ENCODE data around the gene RING1.
"Not testable (repeated sequence)": the region's sequence is repeated elsewhere in the genome, so short reads cannot be mapped to it uniquely, and the experiment has no call there.

The RING1 gene

GRCh38 chr6:33207552-33208090 is 679 bp upstream of the RING1 start:
- DNase-seq: no peak

GRCh38 chr6:33209856-33210255 is 1.6 kb downstream of the RING1 start:
- DNase-seq: no peak

- no peak for DNase-seq
Observed at GRCh38 chr6:33211136-33211535, 2.8 kb downstream of the RING1 start.

GRCh38 chr6:33211666-33212422 is 3.5 kb downstream of the RING1 start:
- DNase-seq: no peak

GRCh38 chr6:33212857-33213165 is 4.5 kb downstream of the RING1 start:
- no peak for DNase-seq

- no peak for DNase-seq
Observed at GRCh38 chr6:33213166-33213988, 5.1 kb downstream of the RING1 start.

GRCh38 chr6:33213989-33214335 is 5.7 kb downstream of the RING1 start:
- DNase-seq: no peak

- no peak for DNase-seq
Observed at GRCh38 chr6:33215271-33216116, 7.2 kb downstream of the RING1 start.

GRCh38 chr6:33216117-33216649 is 7.9 kb downstream of the RING1 start:
- DNase-seq: no peak

- no peak for DNase-seq
Observed at GRCh38 chr6:33217246-33217645, 8.9 kb downstream of the RING1 start.

GRCh38 chr6:33217681-33218080 is 9.4 kb downstream of the RING1 start:
- DNase-seq: no peak

- DNase-seq: not testable (repeated sequence)
Observed at GRCh38 chr6:33226503-33227120, 18.3 kb downstream of the RING1 start.

- DNase-seq: no peak
Observed at GRCh38 chr6:33235221-33235634, 26.9 kb downstream of the RING1 start.

- no peak for DNase-seq
Observed at GRCh38 chr6:33236328-33236727, 28.0 kb downstream of the RING1 start.

- no peak for DNase-seq
Observed at GRCh38 chr6:33236852-33237251, 28.6 kb downstream of the RING1 start.

- DNase-seq: no peak
Observed at GRCh38 chr6:33237741-33238140, 29.4 kb downstream of the RING1 start.

- DNase-seq: no peak
Observed at GRCh38 chr6:33241968-33242367, 33.7 kb downstream of the RING1 start.

- no peak for DNase-seq
Observed at GRCh38 chr6:33243476-33243875, 35.2 kb downstream of the RING1 start.

GRCh38 chr6:33247977-33248642 is 39.8 kb downstream of the RING1 start:
- peak; percentile 82 for DNase-seq

- DNase-seq: no peak
Observed at GRCh38 chr6:33248643-33248931, 40.3 kb downstream of the RING1 start.

GRCh38 chr6:33248932-33249731 is 40.8 kb downstream of the RING1 start:
- DNase-seq: peak; percentile 97
